HuH-7 (cell line): ENCODE results near the gene BANP.
"Not testable (repeated sequence)": the region's sequence is repeated elsewhere in the genome, so short reads cannot be mapped to it uniquely, and the experiment has no call there.

Experiments used
- DNase-seq: peaks from one replicate; pipeline ENCODE4 v3.0.0; 2011; ENCODE audit warnings: low spot score

BANP gene

DNA sequence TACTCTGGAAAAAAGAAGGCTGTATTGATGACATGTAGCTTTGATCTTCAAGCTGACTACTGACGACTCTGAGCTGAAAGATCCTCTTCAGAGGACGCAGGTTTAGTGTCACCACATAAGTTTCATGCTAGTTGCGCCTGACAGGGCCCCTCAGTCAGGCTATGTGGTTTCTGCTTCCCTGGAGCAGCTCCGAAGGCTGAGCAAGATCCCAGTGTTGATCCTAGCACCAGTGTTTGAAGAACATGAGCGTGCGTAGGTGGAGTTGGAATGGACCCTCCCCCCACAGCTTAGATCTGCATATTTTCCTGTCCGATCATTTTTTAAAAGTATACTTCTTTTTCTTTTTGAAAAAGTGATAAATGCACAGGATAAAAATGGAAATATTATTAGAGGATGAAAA lies 17.3 kb downstream of the BANP start:
- DNase-seq = no peak

GRCh38 chr16:87970186-87970585 lies 19.0 kb downstream of the BANP start:
- no peak for DNase-seq

DNA sequence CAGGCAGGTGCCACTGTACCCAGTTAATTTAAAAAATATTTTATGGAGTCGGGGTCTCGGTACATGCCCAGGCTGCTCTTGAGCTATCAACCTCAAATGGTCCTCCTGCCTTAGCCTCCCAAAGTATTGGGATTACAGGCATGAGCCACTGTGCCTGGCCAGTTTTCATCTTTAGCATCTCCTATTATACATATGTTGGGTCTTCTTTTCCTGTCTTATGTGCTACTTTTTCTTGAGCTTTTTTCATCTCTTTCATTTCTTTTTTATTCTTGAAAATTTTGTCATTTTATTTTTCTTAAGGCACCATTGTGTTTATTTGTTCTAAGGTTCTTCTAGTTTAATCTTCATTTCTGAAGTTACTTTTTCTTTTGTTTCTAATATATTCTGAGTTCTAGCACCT lies 20.7 kb downstream of the BANP start:
- DNase-seq = no peak

- no peak for DNase-seq
These were observed 22.5 kb downstream of the BANP start for GRCh38 chr16:87973717-87974116.

- no peak for DNase-seq
These were observed 22.9 kb downstream of the BANP start for GRCh38 chr16:87974178-87974577.

DNA sequence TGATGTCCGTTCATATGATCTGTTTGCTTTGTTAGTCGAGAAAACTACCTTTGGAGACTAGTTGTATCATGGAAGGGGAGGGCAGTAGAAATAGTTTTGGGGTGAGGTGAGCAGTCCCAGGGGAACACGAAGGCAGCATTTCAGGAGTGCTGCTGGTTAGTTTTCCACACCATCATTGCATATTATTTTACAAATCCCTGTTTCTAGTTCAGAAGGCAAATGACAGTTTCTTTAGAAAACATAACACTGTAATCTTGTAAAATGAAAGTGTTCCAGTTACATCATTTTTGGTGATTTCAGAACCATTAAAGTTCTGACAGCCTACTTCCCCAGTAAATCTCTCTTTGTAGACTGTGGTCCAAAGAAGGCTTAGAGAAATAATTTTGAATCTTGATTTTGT lies 25.4 kb downstream of the BANP start:
- no peak for DNase-seq

DNA sequence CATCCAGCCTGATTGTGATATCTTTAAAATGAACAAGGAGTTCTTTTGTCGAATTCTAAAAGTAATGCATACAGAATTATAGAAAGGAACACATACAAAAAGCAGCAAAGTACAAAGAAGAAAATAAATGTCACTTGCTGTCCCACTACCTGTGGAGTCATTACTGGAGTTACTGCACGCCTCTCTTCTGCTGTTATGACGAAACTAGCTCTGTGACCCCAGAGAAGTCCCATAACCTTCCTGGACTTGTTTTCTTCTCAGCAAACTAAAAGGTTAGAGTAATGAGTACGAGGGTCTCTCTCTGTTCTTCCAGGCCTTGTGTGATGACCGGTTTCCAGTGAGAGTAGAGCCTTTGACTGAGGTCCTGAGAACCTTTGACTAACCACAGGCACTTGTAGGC lies 26.9 kb downstream of the BANP start:
- no peak for DNase-seq

- no peak for DNase-seq
These were observed 28.1 kb downstream of the BANP start for GRCh38 chr16:87979352-87979751.

GRCh38 chr16:87979911-87980630 lies 28.8 kb downstream of the BANP start:
- DNase-seq = not testable (repeated sequence)

DNA sequence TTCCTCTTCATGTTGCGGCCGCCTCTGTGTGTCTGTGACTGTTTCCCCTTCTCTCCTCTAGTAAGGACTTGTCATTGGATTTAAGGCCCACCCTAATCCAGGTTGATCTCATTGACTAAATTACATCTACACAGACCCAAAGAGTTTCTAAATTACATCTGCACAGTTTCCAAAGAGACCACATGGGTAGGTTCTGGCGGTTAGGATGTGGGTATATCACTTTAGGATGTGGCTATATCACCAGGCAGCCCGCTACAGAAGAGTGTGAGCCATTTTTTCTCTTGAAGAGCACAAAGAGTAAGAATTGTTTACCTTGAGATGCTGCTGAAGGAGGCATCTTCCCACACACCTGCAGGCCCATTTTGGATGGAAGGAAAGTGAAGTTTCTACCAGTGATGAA lies 30.1 kb downstream of the BANP start:
- not testable (repeated sequence) for DNase-seq

- no peak for DNase-seq
These were observed 31.4 kb downstream of the BANP start for GRCh38 chr16:87982581-87983041.

- not testable (repeated sequence) for DNase-seq
These were observed 32.0 kb downstream of the BANP start for GRCh38 chr16:87983072-87983736.

DNA sequence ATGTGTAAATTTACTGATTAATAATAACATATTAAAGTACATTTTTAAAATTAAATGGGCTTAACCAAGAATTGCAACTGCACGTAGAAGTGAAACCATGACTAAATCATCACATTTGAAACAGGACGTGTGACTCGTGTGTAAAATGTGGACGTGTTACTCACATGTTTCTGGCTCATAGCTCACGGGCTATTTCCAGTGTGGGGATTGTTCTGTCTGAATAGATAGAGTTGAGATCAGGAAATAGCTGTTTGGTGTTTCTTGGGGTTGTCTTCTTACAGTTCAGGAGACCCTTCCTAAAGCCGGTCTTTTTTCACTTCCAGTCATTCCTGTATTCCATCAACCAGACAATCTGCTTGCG lies 32.5 kb downstream of the BANP start:
- DNase-seq = not testable (repeated sequence)

- DNase-seq = not testable (repeated sequence)
These were observed 32.9 kb downstream of the BANP start for GRCh38 chr16:87984180-87984579.

DNA sequence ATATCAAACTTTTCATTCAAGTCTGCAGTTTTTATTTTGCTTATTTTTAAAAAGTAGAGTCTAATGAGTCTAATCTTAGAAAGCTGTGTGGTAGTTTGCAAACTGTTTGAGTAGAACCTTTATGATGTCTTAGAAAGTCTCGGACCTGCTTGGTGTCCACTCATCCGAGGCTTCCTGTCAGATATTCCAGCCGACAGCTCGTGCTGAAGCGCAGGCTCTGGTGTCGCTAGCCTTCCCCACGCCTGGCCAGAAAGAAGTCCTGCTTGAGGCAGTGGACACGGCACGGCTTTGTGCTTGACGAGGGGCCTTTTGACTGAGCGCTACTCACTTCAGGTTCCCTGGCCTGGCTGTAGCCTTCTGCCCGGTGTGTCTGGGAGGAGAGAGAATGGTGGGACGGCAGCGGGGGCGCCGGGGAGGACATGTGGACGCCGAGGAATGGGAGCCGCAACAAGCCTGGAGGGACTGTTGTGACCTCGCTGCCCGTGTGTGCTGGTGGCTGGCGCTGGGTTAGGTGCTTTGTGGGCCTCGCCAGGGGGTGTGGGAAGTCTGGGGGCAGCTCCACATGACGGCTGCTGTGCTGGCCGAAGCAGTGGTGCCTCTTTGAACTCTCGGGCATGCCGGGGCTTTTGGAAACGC lies 33.5 kb downstream of the BANP start:
- no peak for DNase-seq

DNA sequence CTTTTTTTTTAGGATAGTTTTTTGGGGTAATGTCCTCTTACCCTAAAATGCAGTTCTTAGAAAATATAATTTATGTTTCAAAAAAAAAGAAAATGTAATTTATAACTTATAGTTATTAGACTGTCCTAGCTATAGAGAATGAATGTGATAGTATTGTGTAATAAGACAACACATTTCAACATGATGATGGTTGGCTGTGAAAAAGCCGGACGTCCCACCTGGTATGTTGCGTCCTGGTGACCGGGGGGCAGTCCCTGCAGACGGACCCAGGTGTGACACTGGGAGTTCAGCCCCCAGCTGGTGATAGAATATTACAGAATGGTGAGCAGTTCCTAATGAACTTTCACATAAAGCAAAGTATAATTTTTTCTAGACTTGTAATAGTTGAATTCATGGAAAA lies 34.3 kb downstream of the BANP start:
- not testable (repeated sequence) for DNase-seq

DNA sequence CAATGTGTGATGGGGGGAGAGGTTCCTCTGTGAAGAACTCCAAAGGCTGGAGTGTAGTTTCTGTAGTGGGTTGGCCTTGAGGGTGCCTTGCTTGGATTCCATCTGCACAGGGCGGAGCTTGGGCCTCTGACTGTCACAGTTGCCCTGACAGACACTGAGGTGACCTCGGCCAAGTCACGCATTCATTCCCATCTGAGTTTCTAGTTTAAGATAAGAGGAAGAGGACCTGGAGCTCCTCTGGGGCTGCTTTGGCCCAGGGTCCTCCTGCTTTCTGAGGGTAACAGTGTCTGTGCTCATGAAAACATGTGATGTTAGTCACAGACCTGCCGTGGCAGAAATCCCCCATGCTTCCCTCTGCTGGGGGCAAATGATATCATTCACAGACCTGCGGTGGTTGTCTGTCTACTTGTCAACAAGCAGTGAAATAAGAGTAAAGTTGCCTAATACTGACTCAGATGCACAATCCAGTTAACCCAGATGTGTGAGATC lies 35.2 kb downstream of the BANP start:
- peak; percentile 49 for DNase-seq

DNA sequence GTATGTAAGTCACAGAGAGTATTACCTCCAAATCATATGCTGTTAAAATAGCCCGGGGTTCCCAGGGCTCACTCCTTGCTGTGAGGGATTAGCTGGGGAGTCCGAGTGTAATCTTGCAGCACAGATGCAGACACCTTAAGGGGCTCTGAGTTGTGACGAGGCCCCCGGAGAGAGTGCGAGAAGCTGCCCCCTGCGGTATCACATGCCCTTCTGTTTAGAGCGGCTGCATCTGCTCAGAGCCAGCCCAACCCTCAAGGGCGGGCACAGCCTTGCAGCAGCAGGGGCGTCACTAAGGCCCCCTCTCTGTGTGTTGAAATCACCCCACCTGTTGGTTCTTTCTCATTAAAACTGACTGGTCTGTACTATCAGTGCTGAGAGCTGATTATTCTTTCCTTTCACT lies 37.4 kb downstream of the BANP start:
- DNase-seq = not testable (repeated sequence)

- not testable (repeated sequence) for DNase-seq
These were observed 39.0 kb downstream of the BANP start for GRCh38 chr16:87990254-87990653.

DNA sequence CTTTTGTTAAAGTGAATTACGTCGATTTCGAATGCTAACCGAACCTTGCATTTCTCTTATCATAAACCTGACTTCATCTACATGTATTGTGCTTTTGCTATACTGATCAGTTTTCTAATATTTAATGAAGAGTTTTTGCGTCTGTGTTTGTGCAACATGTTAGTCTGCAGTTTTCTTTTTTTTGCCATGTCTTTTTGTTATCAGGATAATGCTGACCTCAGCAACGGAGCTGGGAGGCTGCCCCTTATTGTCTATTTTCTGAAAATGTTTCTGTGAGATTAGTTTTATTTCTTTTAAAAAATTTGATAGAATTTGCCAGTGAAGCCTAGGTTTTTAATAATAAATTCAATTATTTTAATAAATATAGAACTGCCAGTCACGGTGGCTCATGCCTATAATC lies 40.9 kb downstream of the BANP start:
- DNase-seq = not testable (repeated sequence)

GRCh38 chr16:87993901-87994300 lies 42.7 kb downstream of the BANP start:
- no peak for DNase-seq

- no peak for DNase-seq
These were observed 44.4 kb downstream of the BANP start for GRCh38 chr16:87995644-87996043.
